IMR-90 (cell line): ENCODE data around the gene GALNT12. TPM values are rescaled to one million over a fixed set of nuclear protein-coding genes. Genes with fewer than 3 reads are reported as not detected.

Source experiments
- ATAC-seq: fragments of 200-7000 bp; cut with Tn5 transposase; 2 replicates; pipeline ENCODE4 v1.9.1; 2020; ENCODE audit warnings: low read depth, mild to moderate bottlenecking, moderate library complexity
- BruUV-seq: library from RNA; stranded (reverse); fragments of 400-500 nt; replicated peaks from 2 replicates; lab custom pipeline; 2021; lab: Mats Ljungman, UMichigan
- CTCF ChIA-PET: fragments of 300-600 bp; formaldehyde crosslinking; extraction: SDS; loops from one replicate; lab custom pipeline; 2021; ENCODE audit warnings: antibody characterized with exemption; lab: Yijun Ruan, JAX
- POLR2A ChIA-PET: fragments of 300-600 bp; sonication (Branson Sonifier 250); formaldehyde crosslinking; loops from one replicate; lab custom pipeline; 2022; ENCODE audit warnings: antibody characterized with exemption; ENCODE audit not compliant: unreplicated experiment; lab: Charles Lee
- DNase-seq: peaks from one replicate; pipeline ENCODE4 v3.0.0; 2013
- H2AFZ ChIP-seq: replicated peaks from 2 replicates; pipeline ENCODE3; 2013; ENCODE audit warnings: low read length, mild to moderate bottlenecking; ENCODE audit not compliant: poor library complexity
- H2AK5ac ChIP-seq: 2 replicates; pipeline ENCODE4 v1.6.1; 2013; ENCODE audit warnings: low read depth, low read length, inconsistent platforms
- H2AK9ac ChIP-seq: replicated peaks from 2 replicates; pipeline ENCODE3; 2013; ENCODE audit warnings: mild to moderate bottlenecking, low read depth, low read length, moderate library complexity; ENCODE audit not compliant: poor library complexity
- H2BK120ac ChIP-seq: 2 replicates; pipeline ENCODE4 v1.6.1; 2013; ENCODE audit warnings: low read depth, low read length, inconsistent platforms
- H2BK15ac ChIP-seq: 3 replicates; pipeline ENCODE4 v1.6.1; 2013; ENCODE audit warnings: low read depth, low read length, inconsistent platforms
- H2BK20ac ChIP-seq: 2 replicates; pipeline ENCODE4 v1.6.1; 2013; ENCODE audit warnings: low read depth, mild to moderate bottlenecking, inconsistent platforms, low read length, moderate library complexity
- H2BK5ac ChIP-seq: 2 replicates; pipeline ENCODE4 v1.6.1; 2013; ENCODE audit warnings: mild to moderate bottlenecking, low read depth, low read length, inconsistent platforms; ENCODE audit not compliant: poor library complexity, severe bottlenecking
- H3K14ac ChIP-seq: replicated peaks from 2 replicates; pipeline ENCODE4 v1.6.1; 2013; ENCODE audit warnings: low read depth, low read length, inconsistent platforms
- H3K18ac ChIP-seq: 2 replicates; pipeline ENCODE4 v1.6.1; 2013; ENCODE audit warnings: low read depth, low read length, control low read depth
- H3K23ac ChIP-seq: 2 replicates; pipeline ENCODE4 v1.6.1; 2013; ENCODE audit warnings: low read depth, low read length, inconsistent platforms
- H3K27ac ChIP-seq: 2 replicates; pipeline ENCODE4 v1.5.1; 2013; ENCODE audit warnings: mild to moderate bottlenecking, control low read depth, low read length; ENCODE audit not compliant: insufficient read depth
- H3K27me3 ChIP-seq: 2 replicates; pipeline ENCODE4 v1.6.1; 2013; ENCODE audit warnings: low read length; ENCODE audit not compliant: control insufficient read depth, insufficient read depth
- H3K36me3 ChIP-seq: 2 replicates; pipeline ENCODE4 v1.6.1; 2013; ENCODE audit warnings: low read length, mixed read lengths; ENCODE audit not compliant: control insufficient read depth, insufficient read depth
- H3K4ac ChIP-seq: 2 replicates; pipeline ENCODE4 v1.6.1; 2013; ENCODE audit warnings: low read depth, low read length, inconsistent platforms
- H3K4me1 ChIP-seq: 2 replicates; pipeline ENCODE4 v1.6.1; 2013; ENCODE audit warnings: low read length, mixed read lengths; ENCODE audit not compliant: control insufficient read depth, insufficient read depth
- H3K4me2 ChIP-seq: 2 replicates; pipeline ENCODE4 v1.6.1; 2013; ENCODE audit warnings: low read depth, mild to moderate bottlenecking, control low read depth, low read length, moderate library complexity
- H3K4me3 ChIP-seq: 2 replicates; pipeline ENCODE4 v1.5.1; 2013; ENCODE audit warnings: low read depth, mild to moderate bottlenecking, control low read depth, low read length, moderate library complexity; ENCODE audit not compliant: insufficient read depth
- H3K56ac ChIP-seq: 2 replicates; pipeline ENCODE4 v1.6.1; 2013; ENCODE audit warnings: low read length, inconsistent platforms; ENCODE audit not compliant: insufficient read depth; ENCODE audit errors: extremely low read depth
- H3K79me1 ChIP-seq, 2 experiments: 2 replicates each; pipeline ENCODE4 v1.6.1; 2013; ENCODE audit warnings: low read length in 2 of 2, inconsistent platforms in 1 of 2, low read depth in 1 of 2
- H3K9ac ChIP-seq: 2 replicates; pipeline ENCODE4 v1.6.1; 2013; ENCODE audit warnings: low read depth, low read length, control low read depth
- H3K9me1 ChIP-seq: 2 replicates; pipeline ENCODE4 v1.6.1; 2013; ENCODE audit warnings: low read length, inconsistent platforms; ENCODE audit not compliant: insufficient read depth
- H3K9me3 ChIP-seq: 2 replicates; pipeline ENCODE4 v1.6.1; 2013; ENCODE audit warnings: low read length; ENCODE audit not compliant: control insufficient read depth, insufficient read depth
- H4K20me1 ChIP-seq: 2 replicates; pipeline ENCODE4 v1.6.1; 2013; ENCODE audit warnings: low read length, inconsistent platforms; ENCODE audit not compliant: insufficient read depth
- H4K5ac ChIP-seq: 2 replicates; pipeline ENCODE4 v1.6.1; 2013; ENCODE audit warnings: mild to moderate bottlenecking, low read depth, low read length, control low read depth
- H4K8ac ChIP-seq, 2 experiments: 2 replicates each; pipeline ENCODE4 v1.6.1; 2013; ENCODE audit warnings: low read depth in 2 of 2, low read length in 2 of 2, control low read depth in 1 of 2, inconsistent platforms in 1 of 2
- H4K91ac ChIP-seq: 2 replicates; pipeline ENCODE4 v1.6.1; 2013; ENCODE audit warnings: low read depth, low read length, inconsistent platforms; ENCODE audit not compliant: insufficient read depth
- BHLHE40 ChIP-seq: fragments of 150-350 bp; IDR thresholded peaks from 2 replicates; pipeline ENCODE4 v1.6.1; 2016; ENCODE audit warnings: mild to moderate bottlenecking, low read depth, low read length
- CEBPB ChIP-seq: IDR thresholded peaks from 2 replicates; pipeline ENCODE4 v1.6.1; 2012; ENCODE audit warnings: low read depth, low read length, improper control_type of control experiment
- CHD1 ChIP-seq: IDR thresholded peaks from 2 replicates; pipeline ENCODE4 v1.6.1; 2012; ENCODE audit warnings: low read depth, low read length, improper control_type of control experiment
- CTCF ChIP-seq: conservative IDR thresholded peaks from 2 replicates; pipeline ENCODE4 v1.5.1; 2012; ENCODE audit warnings: mild to moderate bottlenecking, low read depth, low read length, improper control_type of control experiment
- ELK1 ChIP-seq: fragments of 150-350 bp; IDR thresholded peaks from 2 replicates; pipeline ENCODE4 v1.6.1; 2016; ENCODE audit warnings: low read depth, mild to moderate bottlenecking, low read length, moderate library complexity, borderline replicate concordance
- FOS ChIP-seq: fragments of 150-350 bp; IDR thresholded peaks from 2 replicates; pipeline ENCODE4 v1.6.1; 2016; ENCODE audit warnings: low read depth, low read length
- MAFK ChIP-seq: IDR thresholded peaks from 2 replicates; pipeline ENCODE4 v1.6.1; 2012; ENCODE audit warnings: low read depth, low read length, improper control_type of control experiment
- MAZ ChIP-seq: IDR thresholded peaks from 2 replicates; pipeline ENCODE4 v1.6.1; 2012; ENCODE audit warnings: low read depth, mild to moderate bottlenecking, low read length, improper control_type of control experiment, moderate library complexity, borderline replicate concordance
- MXI1 ChIP-seq: IDR thresholded peaks from 2 replicates; pipeline ENCODE4 v1.6.1; 2012; ENCODE audit warnings: low read depth, mild to moderate bottlenecking, low read length, moderate library complexity, borderline replicate concordance
- NFE2L2 ChIP-seq: fragments of 150-350 bp; IDR thresholded peaks from 2 replicates; pipeline ENCODE4 v1.6.1; 2016; ENCODE audit warnings: low read depth, mild to moderate bottlenecking, low read length
- POLR2A ChIP-seq: IDR thresholded peaks from 2 replicates; pipeline ENCODE4 v1.6.1; 2012; ENCODE audit warnings: mild to moderate bottlenecking, low read depth, low read length
- RAD21 ChIP-seq: IDR thresholded peaks from 2 replicates; pipeline ENCODE4 v1.6.1; 2012; ENCODE audit warnings: low read length, improper control_type of control experiment
- RCOR1 ChIP-seq: IDR thresholded peaks from 2 replicates; pipeline ENCODE4 v1.6.1; 2012; ENCODE audit warnings: mild to moderate bottlenecking, low read length, improper control_type of control experiment; ENCODE audit not compliant: insufficient replicate concordance
- RFX5 ChIP-seq: IDR thresholded peaks from 2 replicates; pipeline ENCODE4 v1.8.0; 2012; ENCODE audit warnings: low read depth, mild to moderate bottlenecking, low read length, moderate library complexity
- SMC3 ChIP-seq: fragments of 150-350 bp; IDR thresholded peaks from 2 replicates; pipeline ENCODE4 v1.6.1; 2016; ENCODE audit warnings: low read depth, mild to moderate bottlenecking, antibody characterized with exemption, low read length, moderate library complexity
- WGBS, 2 experiments: methylation state at CpG; one replicate each; pipeline versions ENCODE4 v1.1.5 to v1.1.7; 2013; ENCODE audit warnings: missing lambda C conversion rate in 2 of 2; ENCODE audit not compliant: insufficient read length in 1 of 2; ENCODE audit errors: extremely low coverage in 2 of 2; 5-methylcytosine and 5-hydroxymethylcytosine counted together
- dilution Hi-C: fragments of 300-500 bp; cut with HindIII; formaldehyde crosslinking; loops from one replicate; pipeline ENCODE4 v1.14.3; 2018; ENCODE audit warnings: low sequenced_read_pairs; ENCODE audit not compliant: unreplicated experiment
- in situ Hi-C: fragments of 300-500 bp; cut with MboI; formaldehyde crosslinking; loops from 3 replicates; pipeline ENCODE4 v1.14.3; 2019; ENCODE audit warnings: low sequenced_read_pairs, inconsistent platforms, mixed read lengths
- intact Hi-C: fragments of 100-400 bp; cut with micrococcal nuclease; formaldehyde crosslinking; loops from 2 replicates; pipeline ENCODE4 v1.10.0; 2022
- polyA plus RNA-seq, 3 experiments: library from polyadenylated mRNA; depleted of rRNA; stranded (reverse); fragments of >200 nt; gene quantifications; 2 replicates each; pipeline ENCODE4 v1.2.3, GENCODE V29; 2012; ENCODE audit warnings: low replicate concordance in 1 of 3
- total RNA-seq: library from RNA; depleted of rRNA; stranded (reverse); fragments of >200 nt; gene quantifications from 2 replicates; pipeline ENCODE4 v1.2.3, GENCODE V29; 2012
- TF ChIP-seq, protein P1 (sequence below): fragments of 150-350 bp; IDR thresholded peaks from 2 replicates; pipeline ENCODE4 v1.6.1; 2017; ENCODE audit warnings: mild to moderate bottlenecking, antibody characterized with exemption, low read length, low read depth

Gene GALNT12
- total and polyA plus RNA-seq, 2 of the 4 experiments (the other 2 are of a cell fraction) = 2.3 to 2.5 TPM

GRCh38 chr9:98804083-98804482, 3.4 kb upstream of the GALNT12 start:
- Histone ChIP-seq H3K23ac (no peak overlapping the region), H2AK5ac (no peak overlapping the region), H3K56ac (no peak overlapping the region), H2BK5ac (no peak overlapping the region), H3K9me3 (no peaks in the 10 kb centered on the region), H3K4ac (no peak overlapping the region), H4K5ac (no peak overlapping the region), H3K18ac (no peak overlapping the region), H3K36me3 (no peaks in the 10 kb centered on the region), H3K9ac (no peak overlapping the region), H3K27ac (no peak overlapping the region), H2BK120ac (no peak overlapping the region), H2AFZ (no peak overlapping the region), H4K91ac (no peak overlapping the region), H3K9me1 (0 out of 2 replicates have a peak, but pooled peaks cover 3% of the 10 kb centered on the region), H3K14ac (no peak overlapping the region), H3K4me3 (no peak overlapping the region), H3K4me1 (peaks cover 19% of the 10 kb centered on the region; the same call in 1 of the 2 replicates), H2BK20ac (no peak overlapping the region), H3K79me1 (no peaks in the 10 kb centered on the region), H4K8ac (no peak overlapping the region), H2BK15ac (no peak overlapping the region), H2AK9ac (no peak overlapping the region), H3K4me2 (no peak overlapping the region), H3K27me3 (peaks cover 13% of the 10 kb centered on the region), H4K20me1 (no peaks in the 10 kb centered on the region)
- WGBS, 2 experiments = no CpG with 5 or more reads among the region's 2 CpGs
- dilution Hi-C loops (no loop called here), in situ Hi-C loops (no loop called here), intact Hi-C loops (no loop called here)
- ATAC-seq (no peak), DNase-seq (no peak)
- ChIA-PET POLR2A (no interaction called here), CTCF (no interaction called here)
- BruUV-seq = no TSS peak
- TF ChIP-seq MAFK (no peak), FOS (no peak), BHLHE40 (no peak), MAZ (no peak), CEBPB (no peak), SMC3 (no peak), NFE2L2 (no peak), RFX5 (no peak), RAD21 (no peak), RCOR1 (no peak), MXI1 (no peak), POLR2A (no peak), CTCF (no peak), CHD1 (no peak), ELK1 (no peak)
- TF ChIP-seq, protein P1, sequence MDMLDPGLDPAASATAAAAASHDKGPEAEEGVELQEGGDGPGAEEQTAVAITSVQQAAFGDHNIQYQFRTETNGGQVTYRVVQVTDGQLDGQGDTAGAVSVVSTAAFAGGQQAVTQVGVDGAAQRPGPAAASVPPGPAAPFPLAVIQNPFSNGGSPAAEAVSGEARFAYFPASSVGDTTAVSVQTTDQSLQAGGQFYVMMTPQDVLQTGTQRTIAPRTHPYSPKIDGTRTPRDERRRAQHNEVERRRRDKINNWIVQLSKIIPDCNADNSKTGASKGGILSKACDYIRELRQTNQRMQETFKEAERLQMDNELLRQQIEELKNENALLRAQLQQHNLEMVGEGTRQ = no peak
